ENCODE data around the gene CSTA.

DNA sequence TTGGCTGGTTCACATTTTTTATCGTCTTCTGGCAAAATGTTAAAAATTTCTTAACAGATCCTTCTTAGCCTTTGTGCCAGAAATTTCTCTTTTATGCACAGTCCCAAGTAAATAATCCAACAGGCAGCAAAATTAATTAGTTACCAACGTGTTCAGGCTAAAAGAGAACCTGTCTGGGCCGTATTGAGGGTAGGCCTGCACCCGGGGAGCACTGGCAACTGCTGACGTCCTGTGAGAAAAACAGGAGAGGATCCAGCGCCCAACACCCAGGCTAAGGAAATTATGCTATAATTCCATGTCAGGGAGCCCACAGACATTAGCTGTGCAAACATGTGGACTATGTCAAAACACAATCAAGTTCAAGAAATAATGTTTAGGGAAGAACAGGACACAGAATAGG lies 30.7 kb upstream of the CSTA start:
- TF ChIP-seq, protein P1, sequence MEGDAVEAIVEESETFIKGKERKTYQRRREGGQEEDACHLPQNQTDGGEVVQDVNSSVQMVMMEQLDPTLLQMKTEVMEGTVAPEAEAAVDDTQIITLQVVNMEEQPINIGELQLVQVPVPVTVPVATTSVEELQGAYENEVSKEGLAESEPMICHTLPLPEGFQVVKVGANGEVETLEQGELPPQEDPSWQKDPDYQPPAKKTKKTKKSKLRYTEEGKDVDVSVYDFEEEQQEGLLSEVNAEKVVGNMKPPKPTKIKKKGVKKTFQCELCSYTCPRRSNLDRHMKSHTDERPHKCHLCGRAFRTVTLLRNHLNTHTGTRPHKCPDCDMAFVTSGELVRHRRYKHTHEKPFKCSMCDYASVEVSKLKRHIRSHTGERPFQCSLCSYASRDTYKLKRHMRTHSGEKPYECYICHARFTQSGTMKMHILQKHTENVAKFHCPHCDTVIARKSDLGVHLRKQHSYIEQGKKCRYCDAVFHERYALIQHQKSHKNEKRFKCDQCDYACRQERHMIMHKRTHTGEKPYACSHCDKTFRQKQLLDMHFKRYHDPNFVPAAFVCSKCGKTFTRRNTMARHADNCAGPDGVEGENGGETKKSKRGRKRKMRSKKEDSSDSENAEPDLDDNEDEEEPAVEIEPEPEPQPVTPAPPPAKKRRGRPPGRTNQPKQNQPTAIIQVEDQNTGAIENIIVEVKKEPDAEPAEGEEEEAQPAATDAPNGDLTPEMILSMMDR (IDR thresholded peaks at IDR 0.05): no peak
- no peak for TF ChIP-seq POLR2AphosphoS5 (IDR thresholded peaks at IDR 0.05)

Measured in stomach (tissue), 4 donors.